ENCODE data around the gene ICAM2. TPM values are rescaled to one million over a fixed set of nuclear protein-coding genes. Genes with fewer than 3 reads are reported as not detected.
A peak's percentile ranks its signal among the peaks of the same experiment; 100 is the strongest.

The ICAM2 gene
- total RNA-seq, 2 donors from 2014 or later: 16.2 to 16.3 TPM

- no peak for TF ChIP-seq POLR2A (IDR thresholded peaks at IDR 0.05)
- TF ChIP-seq, protein P1, sequence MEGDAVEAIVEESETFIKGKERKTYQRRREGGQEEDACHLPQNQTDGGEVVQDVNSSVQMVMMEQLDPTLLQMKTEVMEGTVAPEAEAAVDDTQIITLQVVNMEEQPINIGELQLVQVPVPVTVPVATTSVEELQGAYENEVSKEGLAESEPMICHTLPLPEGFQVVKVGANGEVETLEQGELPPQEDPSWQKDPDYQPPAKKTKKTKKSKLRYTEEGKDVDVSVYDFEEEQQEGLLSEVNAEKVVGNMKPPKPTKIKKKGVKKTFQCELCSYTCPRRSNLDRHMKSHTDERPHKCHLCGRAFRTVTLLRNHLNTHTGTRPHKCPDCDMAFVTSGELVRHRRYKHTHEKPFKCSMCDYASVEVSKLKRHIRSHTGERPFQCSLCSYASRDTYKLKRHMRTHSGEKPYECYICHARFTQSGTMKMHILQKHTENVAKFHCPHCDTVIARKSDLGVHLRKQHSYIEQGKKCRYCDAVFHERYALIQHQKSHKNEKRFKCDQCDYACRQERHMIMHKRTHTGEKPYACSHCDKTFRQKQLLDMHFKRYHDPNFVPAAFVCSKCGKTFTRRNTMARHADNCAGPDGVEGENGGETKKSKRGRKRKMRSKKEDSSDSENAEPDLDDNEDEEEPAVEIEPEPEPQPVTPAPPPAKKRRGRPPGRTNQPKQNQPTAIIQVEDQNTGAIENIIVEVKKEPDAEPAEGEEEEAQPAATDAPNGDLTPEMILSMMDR (IDR thresholded peaks at IDR 0.05): no peak
- peaks cover 34% of the 10 kb centered on the region for H3K4me1 ChIP-seq
- ATAC-seq (no peak), DNase-seq (no peak)
- H3K27me3 ChIP-seq: no peaks in the 10 kb centered on the region
- peaks cover 18 to 27% of the 10 kb centered on the region in 2 donors for H3K36me3 ChIP-seq (replicated peaks in 1 of 2; ENCODE audit: insufficient read depth in 1 of 2, low read depth in 2 of 2)
- WGBS, 2 donors: 86 to 89% methylated on average over 6 to 8 of the region's 8 CpGs
- H3K9me3 ChIP-seq: no peaks in the 10 kb centered on the region
- intact Hi-C loops (cut with DNase I): no loop called here
- H3K4me3 ChIP-seq: no peak overlapping the region
- peak overlapping the region in 2 of 4 donors; percentile 14 to 57 for H3K27ac ChIP-seq
Measured at GRCh38 chr17:64065161-64065560, 44.7 kb upstream of the ICAM2 start.

GRCh38 chr17:64064331-64064730 lies 43.9 kb upstream of the ICAM2 start:
- Histone ChIP-seq H3K27me3 (no peaks in the 10 kb centered on the region), H3K27ac (peak overlapping the region; percentile 50 to 84 (median 60)), H3K4me3 (no peak overlapping the region), H3K36me3 (replicated peaks in 1 of 2; ENCODE audit: insufficient read depth in 1 of 2, low read depth in 2 of 2) (peaks cover 10 to 25% of the 10 kb centered on the region in 2 donors), H3K9me3 (no peaks in the 10 kb centered on the region), H3K4me1 (peaks cover 42% of the 10 kb centered on the region)
- intact Hi-C loops (cut with DNase I): loop anchor here (5.0 kb wide), 1 partner anchor 58 kb away; no protein-coding TSS in a partner anchor
- no peak for TF ChIP-seq POLR2A (IDR thresholded peaks at IDR 0.05)
- TF ChIP-seq, protein P1 (IDR thresholded peaks at IDR 0.05): no peak
- DNase-seq: peak; percentile 54 to 75 (median 71)
- peak; percentile 64 for ATAC-seq
- 44 to 63% methylated on average over 9 of the region's 9 CpGs for WGBS, 2 donors

DNA sequence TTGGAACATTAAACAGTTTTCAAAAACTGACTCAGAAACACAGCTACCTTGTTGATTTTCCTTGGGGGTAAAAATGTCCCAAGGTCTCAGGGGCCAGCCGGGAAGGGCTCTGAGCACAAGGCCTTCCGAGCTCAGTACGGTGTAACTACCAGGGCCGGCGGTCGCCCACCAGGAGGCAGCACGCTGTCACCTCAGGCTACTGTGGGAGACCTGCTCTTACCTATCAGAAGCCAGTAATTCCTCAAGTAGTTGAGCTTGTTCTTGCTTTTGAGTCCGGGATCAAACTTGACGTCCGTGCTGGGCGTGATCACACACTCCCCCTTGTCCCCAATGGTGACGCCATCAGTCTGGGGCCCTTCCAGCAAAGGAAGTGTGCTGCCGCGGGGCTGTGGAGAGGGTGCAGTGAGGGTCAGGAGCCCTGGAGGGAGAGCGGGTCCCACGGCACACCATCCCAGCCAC lies 43.4 kb upstream of the ICAM2 start:
- Histone ChIP-seq H3K4me3 (no peak overlapping the region), H3K9me3 (no peaks in the 10 kb centered on the region), H3K27ac (peak overlapping the region; percentile 50 to 84 (median 60)), H3K36me3 (replicated peaks in 1 of 2; ENCODE audit: insufficient read depth in 1 of 2, low read depth in 2 of 2) (peaks cover 6 to 24% of the 10 kb centered on the region in 2 donors), H3K4me1 (peaks cover 47% of the 10 kb centered on the region), H3K27me3 (no peaks in the 10 kb centered on the region)
- WGBS, 2 donors: 26 to 27% methylated on average over 11 to 16 of the region's 16 CpGs
- TF ChIP-seq, protein P1 (IDR thresholded peaks at IDR 0.05): peak; percentile 39 to 81 (median 66)
- TF ChIP-seq POLR2A (IDR thresholded peaks at IDR 0.05): peak in 2 of 3 donors; percentile 15 to 33
- ATAC-seq: peak; percentile 83
- intact Hi-C loops (cut with DNase I): loop anchor here (5.0 kb wide), 1 partner anchor 59 kb away; no protein-coding TSS in a partner anchor
- DNase-seq: peak; percentile 82 to 87 (median 84)

- no peaks in the 10 kb centered on the region for H3K9me3 ChIP-seq
- TF ChIP-seq POLR2A (IDR thresholded peaks at IDR 0.05): no peak
- TF ChIP-seq, protein P1 (IDR thresholded peaks at IDR 0.05): no peak
- 49 to 67% methylated on average over 5 of the region's 5 CpGs for WGBS, 2 donors
- peak overlapping the region in 3 of 4 donors; percentile 41 to 84 (median 63) for H3K27ac ChIP-seq
- peaks cover 54% of the 10 kb centered on the region for H3K4me1 ChIP-seq
- H3K36me3 ChIP-seq (replicated peaks in 1 of 2; ENCODE audit: insufficient read depth in 1 of 2, low read depth in 2 of 2): peaks cover 0 to 18% of the 10 kb centered on the region in 2 donors
- no peak overlapping the region for H3K4me3 ChIP-seq
- no peaks in the 10 kb centered on the region for H3K27me3 ChIP-seq
- intact Hi-C loops (cut with DNase I): loop anchor here (5.0 kb wide), 1 partner anchor 59 kb away; no protein-coding TSS in a partner anchor
- ATAC-seq (no peak), DNase-seq (no peak)
Measured at GRCh38 chr17:64063088-64063487, 42.7 kb upstream of the ICAM2 start.
